Activated CD8-positive, alpha-beta T cell treated with anti-CD3 and anti-CD28 coated beads for 36 hours (primary cell): ENCODE measurements around the gene COMT. TPM values are rescaled to one million over a fixed set of nuclear protein-coding genes. Genes with fewer than 3 reads are reported as not detected.
"Not testable (repeated sequence)": the region's sequence is repeated elsewhere in the genome, so short reads cannot be mapped to it uniquely, and the experiment has no call there.

ENCODE experiments used
- ATAC-seq: fragments of 200-7000 bp; cut with Tn5 transposase; one replicate; pipeline ENCODE4 v1.10.0; 2021; ENCODE audit warnings: mild to moderate bottlenecking, moderate library complexity
- CTCF ChIA-PET: fragments of 350-600 bp; sonication (Branson Sonifier 250); formaldehyde crosslinking; loops from one replicate; lab custom pipeline; 2021; ENCODE audit warnings: antibody characterized with exemption; lab: Charles Lee
- POLR2A ChIA-PET: fragments of 350-600 bp; sonication (Branson Sonifier 250); formaldehyde crosslinking; loops from one replicate; lab custom pipeline; 2021; ENCODE audit warnings: antibody characterized with exemption; lab: Charles Lee
- DNase-seq: peaks from one replicate; pipeline ENCODE4 v3.0.0-alpha.2; 2020
- H3K27ac Mint-ChIP-seq: one replicate; pipeline ENCODE4 v1.8.0; 2021; ENCODE audit warnings: mild to moderate bottlenecking, mixed read lengths
- H3K27me3 Mint-ChIP-seq: one replicate; pipeline ENCODE4 v1.8.0; 2021; ENCODE audit warnings: mixed read lengths
- H3K36me3 Mint-ChIP-seq: one replicate; pipeline ENCODE4 v1.8.0; 2021; ENCODE audit warnings: low read depth, mixed read lengths
- H3K4me1 Mint-ChIP-seq: one replicate; pipeline ENCODE4 v1.8.0; 2021; ENCODE audit warnings: low read depth, mixed read lengths
- H3K4me3 Mint-ChIP-seq: one replicate; pipeline ENCODE4 v1.8.0; 2021; ENCODE audit warnings: mild to moderate bottlenecking, moderate library complexity, mixed read lengths
- H3K9me3 Mint-ChIP-seq: one replicate; pipeline ENCODE4 v1.8.0; 2021; ENCODE audit warnings: mixed read lengths
- intact Hi-C: fragments of 100-400 bp; cut with micrococcal nuclease; formaldehyde crosslinking; loops from one replicate; pipeline ENCODE4 v1.10.0; 2022
- total RNA-seq, 2 experiments: library from RNA; stranded (reverse); gene quantifications; one replicate each; pipeline ENCODE4 v1.2.3, GENCODE V29; 2021
- TF ChIP-seq, protein P1 (sequence below): fragments of 200-600 bp; IDR thresholded peaks from one replicate; pipeline ENCODE4 v1.8.0; 2022; ENCODE audit warnings: antibody characterized with exemption, mild to moderate bottlenecking

Gene COMT
- total RNA-seq, 2 experiments from 2014 or later = 70.7 to 74.5 TPM

DNA sequence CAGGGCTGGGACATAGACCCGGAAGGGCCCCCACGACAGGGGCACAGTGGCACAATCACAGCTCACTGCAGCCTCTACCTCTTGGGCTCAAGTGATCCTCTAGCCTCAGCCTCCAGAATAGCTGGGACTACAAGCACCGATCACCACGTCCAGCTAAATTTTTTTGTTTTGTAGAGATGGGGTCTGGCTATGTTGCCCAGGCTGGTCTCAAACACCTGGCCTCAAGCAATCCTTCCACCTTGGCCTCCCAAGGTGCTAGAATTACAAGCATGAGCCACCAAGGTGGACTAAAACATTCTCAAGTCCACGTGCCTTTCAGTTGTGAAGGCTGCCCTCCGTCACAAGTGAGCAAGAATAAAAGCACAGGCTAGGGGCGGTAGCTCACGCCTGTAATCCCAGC, 10.1 kb upstream of the COMT start:
- CTCF ChIA-PET = no interaction called here
- Mint-ChIP-seq H3K27ac (no peak overlapping the region), H3K27me3 (no peaks in the 10 kb centered on the region), H3K36me3 (peaks cover 13% of the 10 kb centered on the region), H3K4me1 (peaks cover 6% of the 10 kb centered on the region), H3K4me3 (no peak overlapping the region), H3K9me3 (peaks cover 13% of the 10 kb centered on the region)
- TF ChIP-seq, protein P1, sequence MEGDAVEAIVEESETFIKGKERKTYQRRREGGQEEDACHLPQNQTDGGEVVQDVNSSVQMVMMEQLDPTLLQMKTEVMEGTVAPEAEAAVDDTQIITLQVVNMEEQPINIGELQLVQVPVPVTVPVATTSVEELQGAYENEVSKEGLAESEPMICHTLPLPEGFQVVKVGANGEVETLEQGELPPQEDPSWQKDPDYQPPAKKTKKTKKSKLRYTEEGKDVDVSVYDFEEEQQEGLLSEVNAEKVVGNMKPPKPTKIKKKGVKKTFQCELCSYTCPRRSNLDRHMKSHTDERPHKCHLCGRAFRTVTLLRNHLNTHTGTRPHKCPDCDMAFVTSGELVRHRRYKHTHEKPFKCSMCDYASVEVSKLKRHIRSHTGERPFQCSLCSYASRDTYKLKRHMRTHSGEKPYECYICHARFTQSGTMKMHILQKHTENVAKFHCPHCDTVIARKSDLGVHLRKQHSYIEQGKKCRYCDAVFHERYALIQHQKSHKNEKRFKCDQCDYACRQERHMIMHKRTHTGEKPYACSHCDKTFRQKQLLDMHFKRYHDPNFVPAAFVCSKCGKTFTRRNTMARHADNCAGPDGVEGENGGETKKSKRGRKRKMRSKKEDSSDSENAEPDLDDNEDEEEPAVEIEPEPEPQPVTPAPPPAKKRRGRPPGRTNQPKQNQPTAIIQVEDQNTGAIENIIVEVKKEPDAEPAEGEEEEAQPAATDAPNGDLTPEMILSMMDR = no peak
- no peak for ATAC-seq
- DNase-seq = no peak
- intact Hi-C loops = no loop called here
- POLR2A ChIA-PET = interaction anchor here (1.3 kb wide), 1 partner anchor 11 kb away, joined by 4 read pairs; no protein-coding TSS in a partner anchor

DNA sequence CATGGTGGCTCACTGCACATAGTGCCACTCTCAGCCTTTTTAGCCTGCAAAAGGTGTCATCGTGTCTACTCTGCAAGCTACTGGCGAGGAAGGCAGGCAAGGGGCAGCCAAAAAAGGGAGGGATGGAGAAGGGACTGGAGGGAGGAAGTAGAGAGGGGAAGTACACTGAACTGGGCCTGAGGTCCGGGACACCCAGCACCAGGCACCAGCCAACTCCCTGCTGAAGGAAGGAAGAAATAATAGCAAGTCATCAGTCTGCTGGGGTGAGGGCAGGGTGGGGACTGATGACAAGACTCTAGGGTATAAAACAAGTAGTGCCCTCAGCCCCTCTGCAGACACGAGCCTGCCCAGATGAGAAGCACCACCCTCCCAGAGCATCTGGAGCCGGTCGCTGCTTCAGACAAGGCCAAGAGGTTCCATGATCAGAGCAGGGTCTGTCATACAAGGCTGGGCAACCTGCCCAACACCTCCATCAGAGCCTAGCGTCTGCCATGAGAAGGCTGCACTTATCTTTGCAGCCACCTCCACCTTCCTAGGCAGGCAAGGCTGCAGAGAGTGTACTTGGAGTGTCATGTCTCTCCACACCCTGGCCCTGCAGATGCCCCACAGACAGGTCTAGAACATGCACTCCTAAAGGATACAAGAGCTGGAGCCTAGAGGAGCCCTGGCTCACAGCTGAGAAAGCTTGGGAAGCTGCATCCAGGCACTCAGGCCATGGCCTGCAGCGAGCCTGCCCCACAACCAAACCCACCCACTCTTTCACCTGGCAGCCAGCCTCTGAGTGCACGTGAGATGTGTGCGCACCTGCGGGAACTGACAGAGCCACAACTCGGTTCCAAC, 9.0 kb upstream of the COMT start:
- no peak overlapping the region for H3K27ac Mint-ChIP-seq
- H3K9me3 Mint-ChIP-seq = peaks cover 18% of the 10 kb centered on the region
- H3K4me1 Mint-ChIP-seq = peaks cover 6% of the 10 kb centered on the region
- intact Hi-C loops = no loop called here
- CTCF ChIA-PET = no interaction called here
- TF ChIP-seq, protein P1 = no peak
- no peaks in the 10 kb centered on the region for H3K27me3 Mint-ChIP-seq
- no peak overlapping the region for H3K4me3 Mint-ChIP-seq
- no peak for ATAC-seq
- POLR2A ChIA-PET = interaction anchor here (0.7 to 1.7 kb wide), 2 partner anchors 10 to 188 kb away, joined by 3 to 5 read pairs; no protein-coding TSS in a partner anchor
- peaks cover 24% of the 10 kb centered on the region for H3K36me3 Mint-ChIP-seq
- no peak for DNase-seq

DNA sequence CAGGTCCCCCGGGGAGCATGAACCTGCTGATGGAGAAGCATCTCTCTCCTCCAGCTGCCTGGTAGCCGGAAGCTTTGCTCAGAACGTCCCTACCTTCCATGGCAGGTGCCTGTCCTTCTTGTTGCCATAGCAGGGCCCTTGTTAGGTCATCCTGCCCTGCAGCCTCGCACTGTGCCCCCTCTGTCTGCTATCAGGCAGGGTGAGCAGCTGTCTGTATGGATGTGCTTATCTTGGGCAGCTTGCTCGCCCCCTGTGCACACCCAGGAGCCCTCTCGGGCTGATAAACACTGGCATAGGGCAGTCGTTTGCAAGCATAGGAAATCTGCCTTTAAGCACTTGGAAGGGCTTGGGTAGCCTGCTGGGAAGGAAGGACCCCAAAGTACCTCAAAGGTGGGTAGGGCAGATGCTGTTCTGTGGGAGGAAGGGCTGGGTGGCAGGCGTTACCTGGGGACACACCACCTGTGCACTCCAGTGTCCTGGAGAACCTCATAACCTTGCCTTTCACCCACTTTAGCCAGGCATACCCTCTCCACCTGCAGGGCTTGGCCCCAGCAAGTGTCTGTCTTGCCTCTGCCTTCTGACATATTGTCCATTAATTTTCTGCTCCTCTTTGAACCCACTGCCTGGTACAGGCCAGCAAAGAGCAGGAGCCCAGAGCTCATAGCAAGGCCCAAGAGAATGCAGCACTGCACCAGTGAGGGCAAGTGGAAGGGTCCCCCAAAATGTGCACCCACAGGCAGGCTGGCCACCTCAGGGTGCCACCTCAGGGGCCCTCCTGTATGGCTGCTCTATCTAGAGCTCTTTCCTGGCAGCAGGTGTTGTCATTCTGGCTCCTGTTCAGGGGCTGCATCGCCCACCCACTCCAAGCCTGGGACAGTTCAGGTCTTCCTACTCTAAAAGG, 8.0 kb upstream of the COMT start:
- no peak overlapping the region for H3K27ac Mint-ChIP-seq
- no peaks in the 10 kb centered on the region for H3K27me3 Mint-ChIP-seq
- no peak for ATAC-seq
- POLR2A ChIA-PET = interaction anchor here (0.7 to 1.7 kb wide), 2 partner anchors 9 to 187 kb away, joined by 3 to 5 read pairs; no protein-coding TSS in a partner anchor
- TF ChIP-seq, protein P1 = no peak
- DNase-seq = no peak
- peaks cover 18% of the 10 kb centered on the region for H3K9me3 Mint-ChIP-seq
- CTCF ChIA-PET = interaction anchor here (0.7 kb wide), 1 partner anchor 203 kb away, joined by 3 read pairs; no protein-coding TSS in a partner anchor
- H3K4me3 Mint-ChIP-seq = no peak overlapping the region
- peaks cover 6% of the 10 kb centered on the region for H3K4me1 Mint-ChIP-seq
- peaks cover 27% of the 10 kb centered on the region for H3K36me3 Mint-ChIP-seq
- intact Hi-C loops = no loop called here

DNA sequence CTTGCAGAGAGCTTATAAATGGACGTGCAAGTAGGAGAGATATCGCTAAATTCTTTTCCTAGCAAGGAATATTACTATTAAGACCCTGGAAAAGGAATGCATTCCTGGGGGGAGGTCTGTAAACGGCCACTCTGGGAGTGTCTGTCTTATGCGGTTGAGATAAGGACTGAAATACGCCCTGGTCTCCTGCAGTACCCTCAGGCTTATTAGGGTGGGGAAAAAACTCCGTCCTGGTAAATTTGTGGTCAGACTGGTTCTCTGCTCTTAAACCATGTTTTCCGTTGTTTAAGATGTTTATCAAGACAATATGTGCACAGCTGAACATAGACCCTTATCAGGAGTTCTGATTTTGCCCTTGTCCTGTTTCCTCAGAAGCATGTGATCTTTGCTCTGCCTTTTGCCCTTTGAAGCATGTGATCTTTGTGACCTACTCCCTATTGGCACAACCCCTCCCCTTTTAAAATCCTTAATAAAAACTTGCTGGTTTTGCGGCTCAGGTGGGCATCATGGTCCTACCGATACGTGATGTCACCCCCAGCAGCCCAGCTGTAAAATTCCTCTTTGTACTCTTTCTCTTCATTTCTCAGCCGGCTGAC, 6.4 kb upstream of the COMT start:
- H3K4me3 Mint-ChIP-seq, POLR2A ChIA-PET, intact Hi-C loops, DNase-seq, H3K27me3 Mint-ChIP-seq, H3K4me1 Mint-ChIP-seq, H3K27ac Mint-ChIP-seq, ATAC-seq: not testable (repeated sequence)
- Mint-ChIP-seq H3K36me3 (peaks cover 27% of the 10 kb centered on the region), H3K9me3 (peaks cover 18% of the 10 kb centered on the region)
- CTCF ChIA-PET = interaction anchor here (1.9 kb wide), 1 partner anchor 13 kb away, joined by 3 read pairs; no protein-coding TSS in a partner anchor

DNA sequence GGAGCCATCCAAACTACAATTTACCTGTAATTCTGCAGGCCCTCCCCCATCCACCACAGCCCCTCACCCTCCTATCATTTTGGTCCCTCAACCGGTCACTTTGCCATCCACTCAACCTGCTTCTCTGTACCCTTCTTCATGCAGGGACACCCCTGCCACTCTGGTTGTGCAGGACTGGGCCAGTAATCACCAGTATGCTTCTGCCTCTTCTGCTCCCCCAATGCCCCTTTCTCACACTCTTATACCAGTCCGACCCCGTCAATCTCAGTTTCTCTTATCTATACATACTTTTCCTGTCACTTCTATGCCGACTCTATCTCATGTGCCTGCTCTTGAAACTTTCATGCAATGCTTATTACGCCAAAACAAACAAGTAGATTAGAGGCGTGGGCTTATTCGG, 5.1 kb upstream of the COMT start:
- TF ChIP-seq, protein P1 = no peak
- no peak overlapping the region for H3K4me3 Mint-ChIP-seq
- intact Hi-C loops = no loop called here
- CTCF ChIA-PET = interaction anchor here (0.8 to 1.9 kb wide), 4 partner anchors 10 to 26 kb away, joined by 3 to 5 read pairs (median 3); no protein-coding TSS in a partner anchor
- peaks cover 9% of the 10 kb centered on the region for H3K4me1 Mint-ChIP-seq
- H3K9me3 Mint-ChIP-seq = peaks cover 18% of the 10 kb centered on the region
- no peak for ATAC-seq
- POLR2A ChIA-PET = no interaction called here
- H3K36me3 Mint-ChIP-seq = peaks cover 27% of the 10 kb centered on the region
- H3K27me3 Mint-ChIP-seq = no peaks in the 10 kb centered on the region
- DNase-seq = no peak
- H3K27ac Mint-ChIP-seq = no peak overlapping the region
